ENCODE data around the gene IER5.

- no peak for TF ChIP-seq CTCF (conservative IDR thresholded peaks at IDR 0.05 in 1 of 2, IDR thresholded peaks at IDR 0.05 in 1 of 2; ENCODE audit: extremely low read depth in 1 of 2, insufficient read depth in 1 of 2, low read depth in 1 of 2, low read length in 2 of 2)
- no peak for TF ChIP-seq EZH2 (IDR thresholded peaks at IDR 0.05; ENCODE audit: borderline replicate concordance, low read length)
Measured at GRCh38 chr1:181079382-181079781, 9.1 kb upstream of the IER5 start.

Data from mammary epithelial cell (primary cell).